CD14-positive monocyte (primary cell): Measurements from ENCODE around the gene FABP7. TPM values are rescaled to one million over a fixed set of nuclear protein-coding genes. Genes with fewer than 3 reads are reported as not detected.

ENCODE experiments used
- DNase-seq, 3 donors: peaks; one replicate each; pipeline ENCODE4 v3.0.0-alpha.2; 2011 to 2022
- H2AFZ ChIP-seq: 2 replicates; pipeline ENCODE4 v1.6.0; 2012; ENCODE audit warnings: mild to moderate bottlenecking, low read depth, low read length, inconsistent platforms; ENCODE audit not compliant: insufficient read depth, poor library complexity, severe bottlenecking
- H3K27ac ChIP-seq, 2 donors: 1 replicate in 1 of 2; 2 replicates in 1 of 2; pipeline ENCODE4 v1.5.1; 2012 to 2013; ENCODE audit warnings: low read length in 2 of 2, control low read depth in 1 of 2, inconsistent platforms in 1 of 2, low read depth in 1 of 2, mild to moderate bottlenecking in 1 of 2
- H3K27me3 ChIP-seq, 2 donors: one replicate each; pipeline versions ENCODE4 v1.6.0 to v1.6.1; 2011 to 2013; ENCODE audit warnings: low read length in 2 of 2; ENCODE audit not compliant: control insufficient read depth in 2 of 2, insufficient read depth in 2 of 2
- H3K36me3 ChIP-seq, 2 donors: replicated peaks in 1 of 2; 1 replicate in 1 of 2; 2 replicates in 1 of 2; pipeline versions ENCODE4 v1.5.1 to v1.6.1; 2012 to 2013; ENCODE audit warnings: low read length in 2 of 2, control low read depth in 1 of 2, inconsistent platforms in 1 of 2, mild to moderate bottlenecking in 1 of 2; ENCODE audit not compliant: insufficient read depth in 2 of 2, control insufficient read depth in 1 of 2
- H3K4me1 ChIP-seq, 2 donors: 1 replicate in 1 of 2; 2 replicates in 1 of 2; pipeline versions ENCODE4 v1.5.1 to v1.6.1; 2012 to 2013; ENCODE audit warnings: low read length in 2 of 2, control low read depth in 1 of 2, inconsistent platforms in 1 of 2, mild to moderate bottlenecking in 1 of 2, moderate library complexity in 1 of 2; ENCODE audit not compliant: insufficient read depth in 2 of 2, control insufficient read depth in 1 of 2
- H3K4me2 ChIP-seq: replicated peaks from 2 replicates; pipeline ENCODE3; 2012; ENCODE audit warnings: low read length, moderate library complexity, mild to moderate bottlenecking; ENCODE audit not compliant: poor library complexity, severe bottlenecking; ENCODE audit errors: extremely low read depth
- H3K4me3 ChIP-seq, 3 experiments: fragments of 200-600 bp in 1 of 3; sonication (generic) in 1 of 3; replicated peaks in 1 of 3; 1 replicate in 2 of 3; 2 replicates in 1 of 3; pipeline ENCODE4 v1.5.1; 2011 to 2013; ENCODE audit warnings: low read length in 3 of 3, mild to moderate bottlenecking in 3 of 3, control low read depth in 2 of 3, low read depth in 2 of 3, inconsistent platforms in 1 of 3, moderate library complexity in 1 of 3
- H3K79me2 ChIP-seq: 2 replicates; pipeline ENCODE4 v1.6.0; 2012; ENCODE audit warnings: mild to moderate bottlenecking, control low read depth, inconsistent platforms, low read length, moderate library complexity; ENCODE audit not compliant: insufficient read depth
- H3K9ac ChIP-seq: 2 replicates; pipeline ENCODE4 v1.6.0; 2017; ENCODE audit warnings: low read length, mild to moderate bottlenecking; ENCODE audit not compliant: insufficient read depth, poor library complexity, severe bottlenecking
- H3K9me3 ChIP-seq, 2 donors: replicated peaks in 1 of 2; 1 replicate in 1 of 2; 2 replicates in 1 of 2; pipeline versions ENCODE4 v1.5.1 to v1.6.1; 2012 to 2013; ENCODE audit warnings: low read length in 2 of 2, control low read depth in 1 of 2; ENCODE audit not compliant: control insufficient read depth in 1 of 2, insufficient read depth in 1 of 2
- H4K20me1 ChIP-seq: 2 replicates; pipeline ENCODE4 v1.6.0; 2012; ENCODE audit warnings: mild to moderate bottlenecking, low read length, control low read depth, moderate library complexity; ENCODE audit not compliant: insufficient read depth
- H3K27ac Mint-ChIP-seq, 7 donors: one replicate each; pipeline ENCODE4 v1.8.0; 2020; ENCODE audit warnings: mild to moderate bottlenecking in 7 of 7, mixed read lengths in 7 of 7, moderate library complexity in 6 of 7, inconsistent platforms in 2 of 7
- H3K27me3 Mint-ChIP-seq, 3 donors: one replicate each; pipeline ENCODE4 v1.8.0; 2021 to 2022; ENCODE audit warnings: low read depth in 3 of 3, mild to moderate bottlenecking in 3 of 3, mixed read lengths in 3 of 3, moderate library complexity in 3 of 3, inconsistent platforms in 1 of 3
- H3K36me3 Mint-ChIP-seq, 2 donors: one replicate each; pipeline ENCODE4 v1.8.0; 2020; ENCODE audit warnings: mixed read lengths in 2 of 2, inconsistent platforms in 1 of 2, mild to moderate bottlenecking in 1 of 2
- H3K4me1 Mint-ChIP-seq: one replicate; pipeline ENCODE4 v1.8.0; 2020; ENCODE audit warnings: mild to moderate bottlenecking, mixed read lengths
- H3K4me3 Mint-ChIP-seq, 2 donors: one replicate each; pipeline ENCODE4 v1.8.0; 2020; ENCODE audit warnings: mild to moderate bottlenecking in 2 of 2, mixed read lengths in 2 of 2, moderate library complexity in 1 of 2
- H3K9me3 Mint-ChIP-seq, 7 donors: one replicate each; pipeline ENCODE4 v1.8.0; 2020 to 2022; ENCODE audit warnings: mixed read lengths in 7 of 7, mild to moderate bottlenecking in 6 of 7, moderate library complexity in 6 of 7, inconsistent platforms in 2 of 7
- CTCF ChIP-seq: fragments of 200-600 bp; IDR thresholded peaks from one replicate; pipeline ENCODE4 v1.8.0; 2022; ENCODE audit warnings: antibody characterized with exemption, mild to moderate bottlenecking
- WGBS: methylation state at CpG from one replicate; pipeline ENCODE4 v1.1.5; 2013; ENCODE audit warnings: missing lambda C conversion rate; ENCODE audit not compliant: insufficient coverage; 5-methylcytosine and 5-hydroxymethylcytosine counted together
- intact Hi-C, 2 donors: fragments of 100-400 bp; cut with micrococcal nuclease; formaldehyde crosslinking; loops; one replicate each; pipeline versions ENCODE4 v1.15.0 to v1.15.1; 2023
- polyA plus RNA-seq, 3 donors: library from polyadenylated mRNA; depleted of rRNA in 1 of 3; unstranded in 2 of 3; stranded (reverse) in 1 of 3; fragments of 300-500 nt in 2 of 3; fragments of >200 nt in 1 of 3; fragmentation: Illumina TruSeq in 2 of 3; gene quantifications; 1 replicate in 2 of 3; 2 replicates in 1 of 3; pipeline ENCODE4 v1.2.3, GENCODE V29; 2012 to 2021

The FABP7 gene
- polyA plus RNA-seq, 3 donors, result not detected

GRCh38 chr6:122790423-122791309 is 11.2 kb downstream of the FABP7 start:
- TF ChIP-seq CTCF, result no peak
- no peaks in the 10 kb centered on the region for H3K9me3 ChIP-seq
- DNase-seq, result peak; percentile 74 to 80 (median 80)
- WGBS, result 11% methylated on average over 4 of the region's 14 CpGs
- no peaks in the 10 kb centered on the region for H3K36me3 ChIP-seq
- H3K27me3 ChIP-seq, result peaks cover 22 to 25% of the 10 kb centered on the region in 2 donors
- H3K4me3 ChIP-seq, result peak overlapping the region; percentile 81 to 89 (median 86)
- H3K9ac ChIP-seq, result peak overlapping the region; percentile 94
- peaks cover 6 to 29% of the 10 kb centered on the region in 2 donors for H3K36me3 Mint-ChIP-seq
- peaks cover 63% of the 10 kb centered on the region for H3K79me2 ChIP-seq
- peak overlapping the region; percentile 94 to 99 (median 97) for H3K27ac Mint-ChIP-seq
- peaks cover 0 to 3% (median 0%) of the 10 kb centered on the region in 7 donors for H3K9me3 Mint-ChIP-seq
- peaks cover 38 to 41% of the 10 kb centered on the region in 2 donors for H3K4me1 ChIP-seq
- peaks cover 26 to 35% (median 34%) of the 10 kb centered on the region in 3 donors for H3K27me3 Mint-ChIP-seq
- H3K4me1 Mint-ChIP-seq, result peaks cover 40% of the 10 kb centered on the region
- peaks cover 16% of the 10 kb centered on the region for H4K20me1 ChIP-seq
- intact Hi-C loops, result no loop called here
- peak overlapping the region; percentile 93 for H3K4me2 ChIP-seq
- H2AFZ ChIP-seq, result peak overlapping the region; percentile 81
- H3K4me3 Mint-ChIP-seq, result peak overlapping the region; percentile 91 to 97
- H3K27ac ChIP-seq, result peak overlapping the region; percentile 91 to 95

GRCh38 chr6:122791310-122791679 is 11.8 kb downstream of the FABP7 start:
- intact Hi-C loops, result no loop called here
- H3K27me3 ChIP-seq, result peaks cover 16 to 19% of the 10 kb centered on the region in 2 donors
- H3K27ac ChIP-seq, result peak overlapping the region; percentile 91 to 95
- DNase-seq, result peak in 1 of 3 donors; percentile 4
- H3K4me1 ChIP-seq, result peaks cover 38 to 41% of the 10 kb centered on the region in 2 donors
- Mint-ChIP-seq H3K4me3 (peak overlapping the region; percentile 91 to 97), H3K36me3 (peaks cover 6 to 29% of the 10 kb centered on the region in 2 donors), H3K9me3 (peaks cover 0 to 3% (median 0%) of the 10 kb centered on the region in 7 donors), H3K27me3 (peaks cover 20 to 29% (median 27%) of the 10 kb centered on the region in 3 donors), H3K27ac (peak overlapping the region; percentile 94 to 99 (median 97)), H3K4me1 (peaks cover 40% of the 10 kb centered on the region)
- no CpG with 5 or more reads among the region's 2 CpGs for WGBS
- H2AFZ ChIP-seq, result no peak overlapping the region
- no peaks in the 10 kb centered on the region for H3K36me3 ChIP-seq
- peaks cover 70% of the 10 kb centered on the region for H3K79me2 ChIP-seq
- H3K4me3 ChIP-seq, result peak overlapping the region in 1 of 3 experiments; percentile 86
- peak overlapping the region; percentile 93 for H3K4me2 ChIP-seq
- no peaks in the 10 kb centered on the region for H3K9me3 ChIP-seq
- H4K20me1 ChIP-seq, result peaks cover 22% of the 10 kb centered on the region
- TF ChIP-seq CTCF, result no peak
- peak overlapping the region; percentile 94 for H3K9ac ChIP-seq
